ENCODE results near the gene EID2B. TPM values are rescaled to one million over a fixed set of nuclear protein-coding genes. Genes with fewer than 3 reads are reported as not detected.

Gene EID2B
- total RNA-seq, 1 experiment from 2014 or later: 3.5 TPM

DNA sequence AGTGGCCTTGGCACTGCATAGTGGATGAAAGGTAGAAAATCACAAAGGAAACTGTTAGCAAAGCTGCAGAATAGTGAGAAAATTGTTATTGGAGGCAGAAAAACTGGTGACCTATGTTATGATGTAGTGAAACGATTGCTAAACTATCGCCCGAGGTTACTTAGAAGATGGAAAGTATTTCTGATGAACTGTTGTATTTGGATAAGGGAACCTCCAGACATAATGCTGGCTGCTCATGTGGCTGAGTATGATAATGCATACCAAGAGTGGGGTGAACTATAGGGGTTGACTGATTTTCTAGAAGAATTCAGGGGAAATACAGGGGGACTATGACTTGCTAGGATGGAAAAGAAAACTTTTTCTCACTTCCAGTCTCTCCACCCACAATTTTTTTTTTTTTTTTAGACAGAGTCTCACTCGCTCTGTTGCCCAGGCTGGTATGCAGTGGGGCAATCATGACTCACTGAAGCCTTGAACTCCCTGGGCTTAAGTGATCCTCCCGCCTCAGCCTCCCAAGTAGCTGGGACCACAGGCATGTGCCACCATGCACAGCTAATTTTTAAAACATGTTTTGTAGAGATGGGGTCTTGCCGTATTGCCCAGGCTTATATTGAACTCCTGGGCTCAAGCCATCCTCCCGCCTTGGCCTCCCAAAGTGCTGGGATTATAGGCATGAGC is 11.7 kb upstream of the EID2B start:
- no peak overlapping the region for H3K27ac ChIP-seq (ENCODE audit: low read length)
- H3K79me2 ChIP-seq (ENCODE audit: low read length): peaks cover 2% of the 10 kb centered on the region
- no peaks in the 10 kb centered on the region for H3F3A ChIP-seq (ENCODE audit: low read length, unreplicated experiment)
- H3K36me3 ChIP-seq (ENCODE audit: low read depth, low read length): no peaks in the 10 kb centered on the region
- CTCF ChIA-PET: no interaction called here
- no peaks in the 10 kb centered on the region for H3K27me3 ChIP-seq (ENCODE audit: low read length)
- H3K9ac ChIP-seq (ENCODE audit: low read length): no peak overlapping the region
- POLR2A ChIA-PET (ENCODE audit: unreplicated experiment): no interaction called here
- DNase-seq: no peak
- no peak overlapping the region for H3K4me2 ChIP-seq (ENCODE audit: low read length)
- H3K9me3 ChIP-seq (ENCODE audit: low read length): no peaks in the 10 kb centered on the region
- no peak for TF ChIP-seq EZH2phosphoT487 (IDR thresholded peaks at IDR 0.05; ENCODE audit: borderline replicate concordance, low read length)
- no peak for TF ChIP-seq EZH2 (IDR thresholded peaks at IDR 0.05; ENCODE audit: low read length, unreplicated experiment)
- TF ChIP-seq, protein P1, sequence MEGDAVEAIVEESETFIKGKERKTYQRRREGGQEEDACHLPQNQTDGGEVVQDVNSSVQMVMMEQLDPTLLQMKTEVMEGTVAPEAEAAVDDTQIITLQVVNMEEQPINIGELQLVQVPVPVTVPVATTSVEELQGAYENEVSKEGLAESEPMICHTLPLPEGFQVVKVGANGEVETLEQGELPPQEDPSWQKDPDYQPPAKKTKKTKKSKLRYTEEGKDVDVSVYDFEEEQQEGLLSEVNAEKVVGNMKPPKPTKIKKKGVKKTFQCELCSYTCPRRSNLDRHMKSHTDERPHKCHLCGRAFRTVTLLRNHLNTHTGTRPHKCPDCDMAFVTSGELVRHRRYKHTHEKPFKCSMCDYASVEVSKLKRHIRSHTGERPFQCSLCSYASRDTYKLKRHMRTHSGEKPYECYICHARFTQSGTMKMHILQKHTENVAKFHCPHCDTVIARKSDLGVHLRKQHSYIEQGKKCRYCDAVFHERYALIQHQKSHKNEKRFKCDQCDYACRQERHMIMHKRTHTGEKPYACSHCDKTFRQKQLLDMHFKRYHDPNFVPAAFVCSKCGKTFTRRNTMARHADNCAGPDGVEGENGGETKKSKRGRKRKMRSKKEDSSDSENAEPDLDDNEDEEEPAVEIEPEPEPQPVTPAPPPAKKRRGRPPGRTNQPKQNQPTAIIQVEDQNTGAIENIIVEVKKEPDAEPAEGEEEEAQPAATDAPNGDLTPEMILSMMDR (conservative IDR thresholded peaks at IDR 0.05; ENCODE audit: low read depth, low read length): no peak
- H3K4me1 ChIP-seq (ENCODE audit: insufficient read depth, low read length): peaks cover 6% of the 10 kb centered on the region; the same call in 1 of the 2 replicates
- no peak overlapping the region for H2AFZ ChIP-seq (ENCODE audit: low read length)
- H3K4me3 ChIP-seq (ENCODE audit: low read length): no peak overlapping the region
- ATAC-seq: no peak
- no peaks in the 10 kb centered on the region for H4K20me1 ChIP-seq (ENCODE audit: low read length)
- BruUV-seq (replicated peaks): no TSS peak
- intact Hi-C loops (cut with micrococcal nuclease): no loop called here
- H3K9me2 ChIP-seq (replicated peaks; ENCODE audit: low read length): no peaks in the 10 kb centered on the region

DNA sequence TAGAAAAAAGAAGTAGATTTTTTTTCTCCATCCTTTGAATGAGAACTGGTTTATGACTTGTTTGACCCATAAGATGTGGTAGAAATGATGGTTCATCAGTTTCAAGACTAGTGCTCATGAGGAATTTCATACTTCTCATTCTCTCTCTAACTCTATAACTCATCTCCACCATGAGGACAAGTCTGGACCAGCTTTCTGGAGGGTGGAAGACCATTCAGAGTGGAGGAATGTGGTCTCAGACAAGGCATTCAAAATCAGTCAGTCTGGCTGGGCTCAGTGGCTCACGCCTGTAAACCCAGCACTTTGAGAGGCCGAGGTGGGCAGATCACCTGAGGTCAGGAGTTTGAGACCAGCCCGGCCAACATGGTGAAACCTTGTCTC is 10.8 kb upstream of the EID2B start:
- intact Hi-C loops (cut with micrococcal nuclease): no loop called here
- H3K4me2 ChIP-seq (ENCODE audit: low read length): no peak overlapping the region

DNA sequence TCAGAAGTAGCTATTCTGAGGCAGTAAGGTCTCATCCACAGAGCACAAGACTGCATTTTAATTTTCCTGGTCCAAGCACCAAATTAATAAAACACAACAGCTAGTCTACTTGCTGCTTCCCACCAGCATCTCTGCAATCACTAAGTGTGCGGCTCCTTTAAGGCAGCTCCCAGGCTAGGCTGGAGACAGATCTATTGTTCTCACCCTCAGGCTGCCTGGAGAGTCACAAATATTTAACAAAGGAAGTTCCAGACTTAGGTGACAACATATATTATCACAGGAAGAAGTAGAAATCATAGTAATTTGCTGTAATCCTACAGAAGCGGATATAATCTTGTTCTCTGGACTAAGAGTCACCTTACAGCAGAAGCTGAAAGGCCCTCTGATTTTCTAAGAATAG is 9.6 kb upstream of the EID2B start:
- Histone ChIP-seq H2AFZ (ENCODE audit: low read length) (no peak overlapping the region), H3K4me2 (ENCODE audit: low read length) (no peak overlapping the region), H3K4me3 (ENCODE audit: low read length) (no peak overlapping the region), H3K9me2 (replicated peaks; ENCODE audit: low read length) (no peaks in the 10 kb centered on the region), H3K9me3 (ENCODE audit: low read length) (no peaks in the 10 kb centered on the region), H4K20me1 (ENCODE audit: low read length) (no peaks in the 10 kb centered on the region), H3K36me3 (ENCODE audit: low read depth, low read length) (no peaks in the 10 kb centered on the region), H3K27me3 (ENCODE audit: low read length) (no peaks in the 10 kb centered on the region), H3K9ac (ENCODE audit: low read length) (no peak overlapping the region), H3F3A (ENCODE audit: low read length, unreplicated experiment) (no peaks in the 10 kb centered on the region), H3K4me1 (ENCODE audit: insufficient read depth, low read length) (peaks cover 15% of the 10 kb centered on the region), H3K79me2 (ENCODE audit: low read length) (peaks cover 17% of the 10 kb centered on the region), H3K27ac (ENCODE audit: low read length) (no peak overlapping the region)
- CTCF ChIA-PET: no interaction called here
- ATAC-seq: no peak
- intact Hi-C loops (cut with micrococcal nuclease): no loop called here
- BruUV-seq (replicated peaks): no TSS peak
- no peak for TF ChIP-seq EZH2phosphoT487 (IDR thresholded peaks at IDR 0.05; ENCODE audit: borderline replicate concordance, low read length)
- POLR2A ChIA-PET (ENCODE audit: unreplicated experiment): no interaction called here
- no peak for DNase-seq

More for the DNA sequence above, 10.8 kb upstream of the EID2B start:
- Histone ChIP-seq H4K20me1 (ENCODE audit: low read length) (no peaks in the 10 kb centered on the region), H3K36me3 (ENCODE audit: low read depth, low read length) (no peaks in the 10 kb centered on the region), H3F3A (ENCODE audit: low read length, unreplicated experiment) (no peaks in the 10 kb centered on the region), H3K4me3 (ENCODE audit: low read length) (no peak overlapping the region), H3K27ac (ENCODE audit: low read length) (no peak overlapping the region), H3K79me2 (ENCODE audit: low read length) (peaks cover 11% of the 10 kb centered on the region), H3K9me3 (ENCODE audit: low read length) (no peaks in the 10 kb centered on the region), H3K4me1 (ENCODE audit: insufficient read depth, low read length) (peaks cover 11% of the 10 kb centered on the region), H3K27me3 (ENCODE audit: low read length) (no peaks in the 10 kb centered on the region), H3K9ac (ENCODE audit: low read length) (no peak overlapping the region), H3K9me2 (replicated peaks; ENCODE audit: low read length) (no peaks in the 10 kb centered on the region), H2AFZ (ENCODE audit: low read length) (no peak overlapping the region)
- ATAC-seq (no peak), DNase-seq (no peak)
- CTCF ChIA-PET: no interaction called here
- no peak for TF ChIP-seq EZH2phosphoT487 (IDR thresholded peaks at IDR 0.05; ENCODE audit: borderline replicate concordance, low read length)
- TF ChIP-seq EZH2 (IDR thresholded peaks at IDR 0.05; ENCODE audit: low read length, unreplicated experiment): no peak
- TF ChIP-seq, protein P1 (conservative IDR thresholded peaks at IDR 0.05; ENCODE audit: low read depth, low read length): no peak
- no TSS peak for BruUV-seq (replicated peaks)
- POLR2A ChIA-PET (ENCODE audit: unreplicated experiment): no interaction called here
